HG03066 (cell line): ENCODE measurements around the gene CCN2.

Experiments used
- ATAC-seq: cut with Tn5 transposase; IDR thresholded peaks from one replicate; pipeline ENCODE4 v1.9.1; 2021; ENCODE audit warnings: low read depth; ENCODE audit not compliant: unreplicated experiment

Gene CCN2

DNA sequence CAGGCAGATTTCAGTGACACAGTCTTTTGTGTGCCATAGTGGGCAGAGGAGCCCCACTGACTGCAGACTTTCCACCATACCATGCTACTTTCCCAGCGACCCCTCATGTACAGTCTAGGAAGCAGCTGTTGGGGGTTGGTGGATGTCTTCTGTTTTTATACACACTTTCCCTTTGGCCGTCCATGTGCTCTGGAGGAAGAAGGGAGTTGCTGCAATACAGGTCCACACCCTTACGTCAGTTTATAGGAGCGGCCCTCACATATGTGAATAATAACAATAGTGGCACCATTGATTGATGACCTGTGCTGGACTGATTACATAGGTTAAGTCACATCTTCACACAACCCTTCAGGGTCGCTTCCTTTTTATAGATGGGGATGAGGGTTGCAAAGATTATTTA, 17.5 kb upstream of the CCN2 start:
- ATAC-seq: no peak

- ATAC-seq: no peak
These were observed 16.8 kb upstream of the CCN2 start for GRCh38 chr6:131967948-131968347.

DNA sequence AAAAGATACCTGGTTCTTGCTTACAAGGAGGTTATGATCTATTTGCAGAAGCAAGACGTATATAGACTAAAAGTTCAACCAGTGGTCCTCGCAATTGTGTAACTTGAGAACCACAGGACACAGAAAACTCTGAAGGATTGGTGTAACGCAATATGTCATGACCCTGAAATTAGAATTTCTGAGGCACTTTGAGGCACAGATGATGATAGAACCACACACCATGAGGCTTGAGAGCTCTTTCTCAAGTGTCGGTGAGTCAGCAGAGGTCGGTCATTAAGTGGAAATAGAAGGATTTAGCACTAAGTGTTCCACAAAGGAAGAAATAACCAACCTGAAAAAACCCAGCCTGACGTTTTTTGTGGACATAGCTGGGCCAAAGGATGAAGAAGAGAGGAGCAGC, 15.3 kb upstream of the CCN2 start:
- ATAC-seq: no peak

DNA sequence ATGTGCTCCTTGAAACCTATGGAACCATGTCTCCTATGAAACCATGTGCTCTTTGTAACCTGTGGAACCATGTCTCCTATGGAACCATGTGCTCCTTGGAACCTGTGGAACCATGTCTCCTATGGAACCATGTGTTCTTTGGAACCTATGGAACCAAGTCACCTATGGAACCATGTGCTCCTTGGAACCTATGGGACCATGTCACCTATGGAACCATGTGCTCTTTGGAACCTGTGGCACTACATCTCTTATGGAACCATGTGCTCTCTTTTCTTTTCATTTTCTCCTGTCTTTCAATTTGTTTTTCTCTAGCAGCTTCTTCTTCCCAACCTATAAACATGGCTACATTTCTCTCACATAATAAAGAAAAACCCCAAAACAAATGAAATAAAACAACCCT, 11.9 kb upstream of the CCN2 start:
- ATAC-seq: no peak

DNA sequence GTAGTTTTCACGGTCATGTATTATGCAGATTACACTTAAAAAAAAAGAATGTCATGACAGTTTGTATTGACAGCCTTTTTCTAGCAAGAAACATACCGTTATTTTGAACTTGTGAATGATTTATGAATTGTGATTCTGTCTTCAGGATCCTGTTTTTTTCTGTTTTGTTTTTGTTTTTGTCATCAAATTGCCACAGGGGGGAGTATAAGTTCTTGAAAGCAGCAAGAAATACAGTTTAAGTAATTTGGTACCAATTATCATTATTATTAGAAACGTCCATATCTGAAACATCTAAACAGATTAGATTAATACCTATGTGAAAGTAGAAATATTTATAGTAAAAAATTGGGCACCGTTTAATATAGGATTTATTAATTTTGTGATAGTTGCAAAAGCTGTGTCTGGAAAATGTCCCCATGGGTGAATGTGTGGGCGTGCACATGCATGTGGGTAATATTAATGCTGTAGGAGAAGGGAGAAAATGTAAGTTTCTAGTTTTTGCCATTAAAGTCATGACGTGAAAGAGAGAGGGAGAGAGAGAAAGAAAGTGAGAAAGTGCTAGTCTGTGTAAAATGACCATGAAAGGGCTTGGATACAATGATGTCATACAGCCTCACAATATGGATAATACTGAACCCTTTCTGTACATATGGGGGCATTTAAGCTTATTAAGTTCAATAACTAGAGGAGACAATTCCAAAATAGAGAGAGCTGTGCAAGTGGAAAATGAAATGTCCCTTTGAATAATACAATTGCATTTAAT, 9.4 kb upstream of the CCN2 start:
- no peak for ATAC-seq

GRCh38 chr6:131958542-131959470, 7.6 kb upstream of the CCN2 start:
- ATAC-seq: no peak

- ATAC-seq: no peak
These were observed 6.9 kb upstream of the CCN2 start for GRCh38 chr6:131958095-131958494.

GRCh38 chr6:131955876-131956275, 4.7 kb upstream of the CCN2 start:
- ATAC-seq: no peak

- ATAC-seq: no peak
These were observed 4.0 kb upstream of the CCN2 start for GRCh38 chr6:131955192-131955591.

GRCh38 chr6:131954775-131955107, 3.6 kb upstream of the CCN2 start:
- ATAC-seq: no peak

DNA sequence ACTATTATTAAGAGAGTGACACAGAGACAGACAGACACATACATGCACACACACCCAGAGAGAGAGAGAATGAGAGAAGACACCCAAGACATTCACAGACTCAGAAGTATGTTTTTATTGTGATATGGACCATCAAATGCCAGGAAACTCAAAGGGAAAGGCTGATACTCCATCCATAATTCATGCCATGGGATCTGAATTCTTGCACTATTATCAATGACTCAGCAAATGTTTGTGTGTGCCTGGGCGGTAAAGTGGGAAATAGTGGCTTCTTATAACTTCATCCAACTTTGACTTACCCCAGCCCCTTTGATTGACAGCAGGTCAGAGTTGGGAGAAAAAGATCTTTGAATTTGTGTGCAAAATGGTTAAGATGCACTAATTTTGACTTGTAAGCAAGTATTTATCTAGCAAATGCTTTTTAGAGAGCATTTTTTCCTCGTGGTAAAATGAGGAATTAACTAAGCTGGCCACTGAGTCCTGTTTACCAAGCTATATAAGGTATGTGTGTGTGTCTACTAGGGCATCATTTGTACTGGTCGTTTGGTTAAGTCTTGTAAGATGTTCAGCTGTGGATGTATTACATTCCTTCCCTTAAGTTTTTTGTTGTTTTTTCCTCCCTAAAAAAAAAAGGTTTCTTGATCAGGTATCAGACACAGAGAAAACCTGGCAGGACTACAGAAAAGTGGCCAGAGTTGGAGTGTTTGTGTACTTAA, 3.0 kb upstream of the CCN2 start:
- ATAC-seq: no peak

DNA sequence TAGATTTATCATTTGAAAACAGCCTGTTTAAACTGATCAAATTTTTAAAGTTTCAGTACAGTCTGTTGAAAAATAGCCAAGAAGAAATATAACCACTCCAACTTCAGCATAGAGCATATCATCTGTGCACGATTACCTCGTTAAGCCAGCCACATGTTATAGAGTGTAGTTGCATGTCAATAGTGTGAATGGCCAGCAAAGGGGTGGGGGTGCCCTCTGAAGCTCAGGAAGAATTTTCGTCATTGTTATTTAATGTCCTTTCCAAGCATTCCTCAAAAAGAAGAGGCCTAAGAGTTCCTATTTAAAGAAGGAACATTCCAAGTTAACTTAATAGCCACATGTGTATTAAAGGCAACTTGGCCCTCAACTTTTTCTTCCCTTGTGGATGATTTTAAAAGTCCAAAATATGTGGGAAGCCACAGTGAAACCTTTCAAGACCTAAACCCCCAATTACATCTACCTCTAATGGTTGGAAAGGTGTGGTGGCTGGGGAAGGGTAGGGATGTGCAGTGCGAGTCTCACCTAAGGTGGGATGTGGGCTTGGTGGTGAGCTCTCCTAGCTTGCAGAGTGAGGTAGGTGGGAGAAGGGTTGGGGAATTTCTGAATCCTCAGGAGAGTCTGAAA, 1.8 kb upstream of the CCN2 start:
- no peak for ATAC-seq

DNA sequence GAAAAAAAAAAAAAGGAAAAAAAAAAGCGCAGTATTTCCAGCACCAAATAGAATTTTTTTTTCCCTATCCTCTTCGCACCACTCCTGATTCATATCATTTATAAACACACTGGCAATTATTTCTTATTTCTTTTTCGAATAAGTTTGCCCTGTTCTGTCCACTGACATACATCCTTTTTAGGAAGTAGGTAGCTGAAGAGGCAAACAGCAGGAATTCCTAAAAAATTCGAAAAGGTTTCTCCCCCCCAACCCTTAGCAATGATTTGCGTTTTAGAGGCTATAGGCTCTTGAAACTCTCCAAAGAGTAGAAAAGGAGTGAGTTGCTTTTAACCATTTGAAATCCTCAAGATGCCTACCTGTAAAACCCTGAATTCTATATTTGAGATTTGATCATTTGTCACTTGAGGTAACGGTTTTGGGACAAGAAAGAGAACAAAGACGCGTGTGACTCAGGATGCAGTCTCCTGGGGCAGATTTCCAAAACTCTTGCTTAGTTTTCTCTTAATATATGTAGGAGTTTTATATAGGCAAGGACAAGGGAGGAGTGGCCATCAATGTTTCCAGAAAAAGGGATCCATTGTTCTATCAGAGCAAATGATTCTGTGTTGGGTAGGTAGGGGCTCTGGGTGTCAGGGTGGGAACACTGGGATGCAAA, 531 bp upstream of the CCN2 start:
- no peak for ATAC-seq

DNA sequence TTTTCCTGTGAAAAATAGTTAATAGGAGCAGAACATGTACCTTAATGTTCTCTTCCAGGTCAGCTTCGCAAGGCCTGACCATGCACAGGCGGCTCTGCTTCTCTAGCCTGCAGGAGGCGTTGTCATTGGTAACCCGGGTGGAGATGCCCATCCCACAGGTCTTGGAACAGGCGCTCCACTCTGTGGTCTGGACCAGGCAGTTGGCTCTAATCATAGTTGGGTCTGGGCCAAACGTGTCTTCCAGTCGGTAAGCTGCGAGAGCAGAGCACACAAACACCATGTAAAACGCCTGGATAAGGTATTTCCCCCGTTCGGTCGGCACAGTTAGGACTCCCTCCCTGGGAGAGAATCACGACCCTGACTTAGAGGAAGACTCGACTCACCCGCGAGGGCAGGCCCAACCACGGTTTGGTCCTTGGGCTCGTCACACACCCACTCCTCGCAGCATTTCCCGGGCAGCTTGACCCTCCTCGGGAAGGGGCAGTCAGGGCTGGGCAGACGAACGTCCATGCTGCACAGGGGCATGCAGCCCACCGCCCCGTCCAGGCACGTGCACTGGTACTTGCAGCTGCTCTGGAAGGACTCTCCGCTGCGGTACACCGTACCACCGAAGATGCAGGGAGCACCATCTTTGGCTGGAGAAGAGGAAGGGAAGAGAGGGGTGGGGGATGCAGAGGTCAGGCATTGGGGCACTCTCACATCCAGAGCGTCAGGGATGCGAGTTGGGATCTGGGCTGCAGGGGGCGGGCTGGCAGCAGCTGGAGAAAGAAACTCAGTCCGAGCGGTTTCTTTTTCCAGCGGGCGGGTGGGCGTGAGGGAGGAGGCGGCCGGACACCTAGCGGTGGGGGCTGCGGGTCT, 1.0 kb downstream of the CCN2 start:
- no peak for ATAC-seq

DNA sequence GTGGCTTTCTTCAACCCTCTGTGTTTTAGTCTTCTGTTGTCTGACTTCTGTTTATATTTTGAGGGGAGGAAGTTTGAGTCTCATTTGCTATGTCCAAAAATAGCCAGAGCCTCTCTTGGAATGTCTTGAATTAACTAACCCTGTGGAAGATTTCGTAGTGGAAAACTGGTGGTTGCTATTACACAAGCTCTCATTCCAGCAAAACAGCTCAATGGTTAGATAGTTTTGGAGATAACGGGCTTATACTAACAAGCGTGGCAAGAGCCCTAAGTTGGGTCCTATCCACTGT, 1.6 kb downstream of the CCN2 start:
- no peak for ATAC-seq

DNA sequence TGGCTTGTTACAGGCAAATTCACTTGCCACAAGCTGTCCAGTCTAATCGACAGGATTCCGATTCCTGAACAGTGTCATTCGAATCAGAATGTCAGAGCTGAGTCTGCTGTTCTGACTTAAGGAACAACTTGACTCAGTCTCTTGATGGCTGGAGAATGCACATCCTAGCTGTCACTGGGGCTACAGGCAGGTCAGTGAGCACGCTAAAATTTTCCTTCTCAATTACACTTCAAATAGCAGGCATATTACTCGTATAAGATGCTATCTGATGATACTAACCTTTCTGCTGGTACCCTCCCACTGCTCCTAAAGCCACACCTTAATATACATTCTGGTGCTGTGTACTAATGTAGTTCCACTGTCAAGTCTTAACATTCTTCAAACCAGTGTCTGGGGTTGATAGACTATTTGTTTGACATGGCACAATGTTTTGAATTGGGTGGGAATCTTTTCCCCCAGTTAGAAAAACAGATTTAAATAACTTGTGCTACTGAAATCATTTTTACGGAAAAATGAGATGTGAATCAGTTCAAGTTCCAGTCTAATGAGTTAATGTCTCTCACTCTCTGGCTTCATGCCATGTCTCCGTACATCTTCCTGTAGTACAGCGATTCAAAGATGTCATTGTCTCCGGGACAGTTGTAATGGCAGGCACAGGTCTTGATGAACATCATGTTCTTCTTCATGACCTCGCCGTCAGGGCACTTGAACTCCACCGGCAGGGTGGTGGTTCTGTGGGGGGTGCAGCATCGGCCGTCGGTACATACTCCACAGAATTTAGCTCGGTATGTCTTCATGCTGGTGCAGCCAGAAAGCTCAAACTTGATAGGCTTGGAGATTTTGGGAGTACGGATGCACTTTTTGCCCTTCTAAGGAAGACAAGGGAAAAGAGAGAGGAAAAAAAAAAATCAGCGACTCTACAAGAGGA, 2.2 kb downstream of the CCN2 start:
- ATAC-seq: no peak

DNA sequence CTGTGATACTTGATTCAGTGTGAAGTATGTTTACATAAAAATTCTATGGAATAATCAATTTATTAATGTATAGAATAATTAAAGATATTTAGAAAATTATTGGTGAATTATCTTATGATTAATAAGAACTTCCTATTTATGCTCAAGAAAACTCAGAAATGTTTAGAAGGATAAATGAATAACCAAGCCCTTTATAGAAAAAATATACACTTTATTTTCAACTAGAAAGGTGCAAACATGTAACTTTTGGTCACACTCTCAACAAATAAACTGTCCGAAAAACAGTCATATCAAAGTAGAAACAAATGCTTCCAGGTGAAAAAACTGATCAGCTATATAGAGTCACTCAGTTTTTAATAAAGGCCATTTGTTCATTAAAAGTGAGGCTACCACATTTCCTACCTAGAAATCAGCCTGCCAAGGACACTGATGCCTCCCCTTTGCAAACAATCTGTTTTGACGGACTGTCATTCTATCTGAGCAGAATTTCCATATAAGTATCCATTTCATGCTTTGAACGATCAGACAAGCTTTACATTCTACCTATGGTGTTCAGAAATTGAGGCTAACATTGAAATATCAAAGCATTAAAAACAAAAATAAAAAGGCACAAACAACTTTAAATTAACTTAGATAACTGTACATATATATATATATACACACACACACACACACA, 3.0 kb downstream of the CCN2 start:
- ATAC-seq: no peak
